Umbilical cord (tissue), 2 donors: ENCODE results near the gene SLC35G1. TPM values are rescaled to one million over a fixed set of nuclear protein-coding genes. Genes with fewer than 3 reads are reported as not detected.

ENCODE experiments used
- DNase-seq: peaks from one replicate; pipeline ENCODE4 v3.0.0-alpha.2; 2015; ENCODE audit warnings: low spot score
- total RNA-seq: library from RNA; depleted of rRNA; stranded (reverse); fragments of >200 nt; gene quantifications from one replicate; pipeline ENCODE4 v1.2.3, GENCODE V29; 2014; ENCODE audit warnings: low replicate concordance; ENCODE audit not compliant: insufficient read depth

SLC35G1 gene
- total RNA-seq, 1 donor from 2014 or later, result 4.3 TPM

DNA sequence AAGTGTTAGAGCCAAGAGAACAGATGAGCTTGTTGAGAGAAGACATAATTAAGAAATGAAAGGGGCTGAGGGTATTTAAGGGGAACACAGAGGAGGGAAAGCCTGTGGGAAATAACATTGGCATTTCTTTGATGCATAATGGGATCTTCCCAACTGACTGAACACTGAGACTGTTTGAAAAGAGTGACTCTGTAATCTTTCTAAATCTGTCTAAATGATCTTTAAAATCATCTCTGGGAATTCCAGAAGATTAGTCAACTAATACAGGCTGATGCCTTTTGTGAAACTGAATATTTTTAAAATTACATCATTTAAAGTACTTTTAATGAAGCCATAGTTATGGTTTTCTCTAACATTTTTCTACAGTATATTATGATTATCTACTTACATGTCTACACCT lies 17.4 kb upstream of the SLC35G1 start:
- DNase-seq, result no peak

DNA sequence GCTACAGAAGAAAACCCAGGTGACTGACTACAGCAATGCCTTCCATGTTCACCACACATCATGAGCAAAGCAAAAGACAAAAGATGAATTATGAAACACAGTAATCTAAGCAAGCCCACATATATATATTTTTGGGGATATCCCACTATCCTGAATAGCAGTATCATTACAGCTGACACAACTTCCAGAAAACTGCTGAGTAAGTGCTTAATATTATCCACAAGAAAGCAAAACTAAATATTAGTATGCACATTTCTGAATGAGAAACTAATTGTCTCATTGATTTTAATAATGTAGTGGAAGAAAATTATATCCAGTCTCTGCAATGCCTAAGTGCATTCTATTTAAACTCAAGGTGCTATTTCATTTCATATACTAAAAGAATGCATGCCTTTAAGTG lies 14.5 kb upstream of the SLC35G1 start:
- no peak for DNase-seq

DNA sequence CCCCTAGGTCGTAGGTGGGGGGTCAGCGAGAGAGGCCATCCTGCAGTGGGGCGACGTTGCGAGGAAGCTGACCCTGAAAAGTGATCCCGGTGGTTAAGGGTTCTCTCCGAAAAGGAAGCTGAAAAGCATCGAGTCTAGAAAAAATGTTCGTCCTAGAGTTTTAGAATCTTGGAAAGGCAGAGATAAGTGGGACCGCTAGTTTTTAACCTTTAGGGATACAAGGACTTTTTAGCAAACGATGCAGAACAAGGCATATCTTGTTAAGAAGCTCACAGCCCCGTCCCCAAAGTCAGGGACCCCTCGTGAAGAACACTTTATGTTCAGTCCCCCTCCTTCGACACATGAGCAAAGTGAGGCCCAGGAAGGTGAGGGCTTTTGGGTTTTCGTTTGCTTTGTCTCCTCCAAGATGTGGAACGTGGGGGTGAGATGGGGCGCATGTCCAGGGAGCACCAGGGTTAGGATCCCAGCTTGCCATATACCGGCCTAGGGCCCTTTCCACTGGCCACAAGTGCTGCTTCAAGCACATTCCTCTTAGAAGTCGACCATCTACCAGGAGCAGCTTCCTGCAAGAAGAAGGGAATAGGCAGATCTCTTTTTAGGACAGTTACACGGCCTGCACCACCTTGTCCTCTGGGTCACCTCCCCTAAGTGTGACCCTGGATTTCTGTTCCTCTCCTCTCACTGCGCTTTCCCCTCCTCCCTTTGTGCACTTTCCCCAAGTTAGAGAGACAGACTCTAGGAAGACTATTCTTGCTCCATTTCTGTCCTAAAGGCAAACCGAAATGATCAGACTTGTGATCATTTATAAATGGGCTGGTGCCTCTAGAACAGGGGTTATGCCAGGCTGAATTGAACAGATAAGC lies 969 bp downstream of the SLC35G1 start:
- no peak for DNase-seq

DNA sequence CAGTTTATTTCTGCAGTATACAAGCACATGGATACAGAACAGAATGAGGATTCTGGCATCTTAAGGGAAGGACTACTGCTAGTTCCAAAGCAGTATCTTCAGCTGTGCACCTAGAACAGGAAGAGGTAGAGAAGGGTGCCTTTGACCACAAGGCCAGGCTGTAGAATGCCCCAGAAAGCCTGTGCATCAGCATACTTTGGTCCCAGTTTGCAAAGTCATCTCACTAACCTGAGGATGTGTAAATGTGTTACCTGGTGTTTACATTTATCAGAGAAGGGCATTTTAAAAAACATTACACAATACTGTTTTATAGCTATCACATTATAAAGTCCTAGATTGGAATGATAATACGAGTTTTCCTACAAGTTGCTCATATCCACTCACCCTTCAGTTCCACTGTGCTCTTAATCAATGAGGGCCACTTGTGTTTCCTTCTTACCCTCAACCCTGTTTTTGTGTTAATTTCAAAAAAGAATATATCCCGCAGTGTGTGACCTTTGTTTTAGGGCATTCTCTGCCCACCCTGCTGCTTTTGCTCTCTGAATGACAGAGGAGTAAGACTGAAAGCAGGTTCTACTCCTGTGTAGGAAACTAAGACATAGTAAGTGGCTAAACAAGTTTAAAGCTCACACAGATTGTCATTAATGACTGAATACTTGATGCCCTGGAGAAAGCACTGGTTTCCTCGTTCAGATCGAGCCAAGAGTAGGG lies 3.4 kb downstream of the SLC35G1 start:
- DNase-seq, result no peak

DNA sequence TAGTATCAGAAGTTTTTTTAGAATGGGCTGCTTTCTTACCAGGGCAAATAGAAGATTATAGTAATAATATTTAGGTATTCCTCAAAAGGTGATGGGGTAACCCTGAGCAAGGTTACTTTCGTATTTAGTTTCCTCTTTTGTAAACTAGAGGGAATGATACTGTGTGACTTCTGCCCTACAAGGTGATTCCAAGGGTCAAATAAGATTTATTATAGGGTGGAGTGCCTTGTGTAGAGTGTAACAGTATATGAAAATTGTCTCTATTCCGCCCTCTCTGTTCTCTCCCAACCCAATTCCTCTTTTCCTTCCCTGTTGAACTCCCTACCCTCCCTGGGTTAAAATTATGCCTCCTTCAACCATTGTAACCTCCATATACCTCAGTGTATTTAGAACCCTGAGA lies 5.3 kb downstream of the SLC35G1 start:
- DNase-seq, result no peak

DNA sequence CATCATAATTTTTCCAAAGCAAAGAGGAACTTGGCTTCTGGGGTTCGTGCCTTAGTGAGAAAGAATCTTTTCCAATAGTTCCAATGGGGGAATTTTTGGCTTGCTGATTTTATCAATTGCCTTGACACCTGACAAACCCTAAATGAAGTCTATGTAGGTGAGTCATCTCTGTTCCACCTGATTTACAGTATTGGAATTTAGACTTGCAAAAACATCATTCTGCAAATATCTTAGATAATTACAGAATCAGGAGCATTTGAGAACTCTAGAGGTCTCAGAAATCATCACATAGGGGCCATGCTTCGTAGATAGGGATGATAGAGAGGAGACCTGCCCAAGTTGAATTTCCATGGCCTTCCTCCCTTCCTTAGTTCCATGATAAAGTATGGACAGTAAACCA lies 9.3 kb downstream of the SLC35G1 start:
- no peak for DNase-seq

DNA sequence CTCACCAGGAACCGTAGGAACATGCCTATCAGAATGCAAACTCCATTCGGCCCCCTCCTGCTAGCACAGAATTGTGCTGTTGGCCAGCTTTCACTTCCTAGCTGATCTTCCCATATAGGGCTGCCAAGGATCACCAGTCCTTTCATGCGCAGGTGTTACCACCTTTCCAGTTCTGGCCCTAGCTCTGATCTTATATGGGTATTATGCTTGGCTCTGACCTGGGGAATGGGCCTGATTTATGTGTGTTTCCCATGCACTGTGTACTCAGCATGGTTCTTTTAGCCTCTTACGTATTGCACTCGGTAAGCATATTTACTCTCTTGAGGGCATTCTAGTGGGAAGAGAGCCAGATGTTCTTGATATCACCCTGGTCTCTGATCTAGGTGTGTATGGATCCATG lies 11.1 kb downstream of the SLC35G1 start:
- no peak for DNase-seq

DNA sequence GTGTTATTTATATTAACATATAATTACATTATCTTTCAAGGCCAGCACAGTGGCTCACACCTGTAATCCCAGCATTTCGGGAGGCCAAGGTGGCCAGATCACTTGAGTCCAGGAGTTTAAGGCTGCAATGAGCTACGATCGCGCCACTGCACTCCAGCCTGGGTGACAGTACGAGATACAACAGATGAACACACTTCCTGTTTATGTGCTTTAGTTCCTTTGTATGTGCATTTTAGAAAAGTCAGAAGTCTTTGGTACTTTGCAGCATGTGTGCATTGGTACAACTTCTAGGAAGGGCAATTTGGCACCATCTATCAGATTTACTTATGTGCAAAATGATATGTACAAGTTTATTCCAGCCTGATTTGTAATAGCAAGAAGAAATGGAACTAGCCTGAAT lies 13.3 kb downstream of the SLC35G1 start:
- DNase-seq, result no peak

DNA sequence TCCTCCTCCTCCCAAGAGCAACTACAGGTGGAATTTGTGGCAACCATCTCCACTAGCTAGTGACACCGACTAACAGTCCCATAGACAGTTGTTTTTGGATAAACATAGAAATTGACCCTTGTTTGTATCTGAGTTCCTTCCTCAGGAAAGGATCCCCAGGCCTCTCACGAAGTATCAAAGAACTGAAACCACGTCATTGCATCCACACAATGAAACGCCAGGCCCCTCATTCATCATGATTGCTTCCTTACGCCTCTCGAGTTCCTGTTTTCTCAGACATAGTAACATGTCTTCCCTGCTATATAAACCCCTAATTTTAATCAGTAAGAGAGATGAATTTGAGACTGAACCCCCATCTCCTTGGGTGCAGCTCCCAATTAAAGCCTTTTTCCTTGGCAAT lies 18.1 kb downstream of the SLC35G1 start:
- DNase-seq, result no peak

DNA sequence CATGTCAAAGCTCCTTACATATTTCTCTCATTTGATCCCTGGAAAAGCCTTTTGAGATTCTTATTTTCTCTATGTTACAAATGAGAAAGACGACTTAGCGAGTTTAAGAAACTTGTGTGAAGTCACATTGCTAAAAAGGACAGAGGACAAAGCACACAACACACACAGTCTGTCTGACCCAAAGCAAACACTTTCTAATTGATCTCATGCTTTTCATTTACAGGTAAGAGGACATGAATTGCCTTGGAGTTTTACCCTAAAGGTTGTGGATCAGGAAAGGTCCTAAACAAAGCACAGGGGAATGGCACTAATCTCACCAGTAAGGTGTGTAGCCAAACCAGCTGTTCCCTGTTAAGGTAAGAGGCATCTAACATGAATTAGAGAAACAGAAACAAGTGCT lies 18.7 kb downstream of the SLC35G1 start:
- DNase-seq, result no peak

DNA sequence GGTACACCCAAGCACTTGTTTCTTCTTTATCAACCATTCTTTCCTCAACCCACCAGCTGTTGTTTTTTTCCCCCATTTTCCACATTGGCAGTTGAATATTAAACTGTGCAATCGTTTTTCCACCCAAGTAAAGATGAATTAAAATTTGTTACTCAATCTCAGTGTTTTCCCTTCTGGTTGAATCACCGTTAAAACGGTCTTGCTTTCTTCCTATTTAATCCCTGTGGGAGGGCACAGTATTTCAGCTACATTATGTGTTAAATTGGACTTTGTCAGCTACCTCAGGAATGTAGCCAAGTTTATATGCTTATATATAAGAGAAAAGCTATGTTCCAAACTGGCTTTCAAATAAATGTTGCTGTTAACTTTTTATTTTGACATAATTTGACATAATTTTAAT lies 19.9 kb downstream of the SLC35G1 start:
- DNase-seq, result no peak

DNA sequence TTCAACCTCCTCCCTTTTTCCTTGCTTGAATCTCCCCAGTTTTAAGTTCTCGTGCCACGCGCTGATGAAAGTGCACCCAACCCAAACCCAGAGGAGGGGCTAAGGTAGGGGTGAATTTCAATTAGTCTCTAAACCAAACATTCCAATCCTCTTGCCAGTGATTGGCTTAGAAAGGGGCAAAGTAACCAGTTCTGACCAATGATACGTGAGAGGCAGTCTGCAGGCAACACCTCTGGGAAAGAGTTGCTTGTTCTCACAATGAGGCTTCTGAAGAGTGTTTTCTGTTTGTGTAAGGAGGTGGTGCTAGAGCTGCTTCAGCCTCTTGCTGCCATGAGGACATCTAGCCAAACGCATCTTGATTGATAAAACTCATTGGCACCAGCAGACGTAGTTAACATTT lies 21.8 kb downstream of the SLC35G1 start:
- no peak for DNase-seq

DNA sequence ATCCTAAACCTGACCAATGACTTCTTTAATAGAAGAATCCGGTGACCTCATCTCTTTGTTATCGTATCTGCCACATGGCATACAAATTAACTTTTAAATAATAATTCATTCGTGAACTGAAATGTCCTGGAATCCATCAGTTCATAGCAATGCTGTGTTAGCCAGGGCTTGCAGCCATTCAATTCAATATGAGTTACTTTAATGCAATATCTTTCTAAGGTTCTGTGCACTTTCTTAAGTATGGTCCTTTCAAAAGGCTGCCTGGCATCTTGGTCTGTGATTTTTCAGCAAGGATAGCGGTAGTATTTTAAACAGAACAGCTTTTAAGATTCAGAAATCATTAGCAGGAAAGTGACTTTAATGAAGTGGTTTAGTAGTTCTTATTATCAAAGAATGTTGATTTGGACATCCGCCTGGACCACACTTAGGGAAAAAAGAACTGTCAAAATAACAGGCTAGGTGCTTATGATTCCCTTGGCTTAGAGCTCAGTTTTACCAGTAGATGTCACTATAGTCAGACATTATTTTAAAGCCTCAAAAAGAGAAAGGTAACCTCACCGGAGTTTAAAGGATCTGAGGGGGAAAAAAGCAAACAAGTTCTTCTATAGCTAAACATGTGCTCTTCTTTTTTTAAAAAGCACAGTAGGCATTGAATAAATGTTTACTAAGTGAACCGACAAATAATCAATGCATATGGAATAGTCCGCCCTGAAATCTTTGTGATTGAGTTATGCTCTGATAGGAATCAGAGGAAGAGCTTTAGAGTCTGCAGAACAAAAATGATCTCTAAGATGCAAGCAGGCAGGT lies 22.7 kb downstream of the SLC35G1 start:
- DNase-seq, result peak; percentile 57

DNA sequence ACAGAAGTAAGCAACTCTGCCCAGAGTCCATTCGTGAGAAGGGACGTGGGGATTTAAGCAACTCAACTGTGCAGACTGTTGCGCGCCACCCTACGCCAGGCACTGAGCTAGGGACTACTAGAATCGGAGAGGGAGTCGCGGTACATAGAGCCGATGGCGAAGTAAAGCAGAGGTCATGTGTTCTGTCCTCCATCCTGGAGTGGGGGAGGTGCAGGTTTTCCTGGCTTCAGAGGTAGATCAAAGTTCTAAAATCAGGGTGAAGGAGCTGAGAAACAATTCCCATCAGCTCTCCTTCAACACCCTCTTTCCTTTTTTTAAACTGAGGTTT lies 23.2 kb downstream of the SLC35G1 start:
- no peak for DNase-seq

DNA sequence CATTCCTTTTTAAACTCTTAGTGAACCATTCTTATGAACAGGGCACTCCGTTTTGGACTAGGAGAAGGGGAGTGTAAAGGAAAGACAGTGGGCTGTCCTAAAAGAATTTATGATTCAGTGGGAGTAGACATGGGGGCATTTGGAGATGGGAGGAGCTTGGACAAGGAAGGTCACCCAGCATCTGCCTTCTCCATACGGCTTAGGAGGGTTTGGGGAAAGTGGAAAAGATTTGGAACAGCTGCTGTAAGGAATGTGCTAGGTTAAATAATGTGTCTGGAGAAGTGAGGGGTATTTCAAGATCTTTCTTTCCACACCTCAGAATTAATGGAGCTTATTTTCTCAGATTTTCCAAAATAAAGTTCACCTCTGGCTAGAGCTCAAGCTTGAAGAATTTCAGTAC lies 24.0 kb downstream of the SLC35G1 start:
- DNase-seq, result peak; percentile 71

DNA sequence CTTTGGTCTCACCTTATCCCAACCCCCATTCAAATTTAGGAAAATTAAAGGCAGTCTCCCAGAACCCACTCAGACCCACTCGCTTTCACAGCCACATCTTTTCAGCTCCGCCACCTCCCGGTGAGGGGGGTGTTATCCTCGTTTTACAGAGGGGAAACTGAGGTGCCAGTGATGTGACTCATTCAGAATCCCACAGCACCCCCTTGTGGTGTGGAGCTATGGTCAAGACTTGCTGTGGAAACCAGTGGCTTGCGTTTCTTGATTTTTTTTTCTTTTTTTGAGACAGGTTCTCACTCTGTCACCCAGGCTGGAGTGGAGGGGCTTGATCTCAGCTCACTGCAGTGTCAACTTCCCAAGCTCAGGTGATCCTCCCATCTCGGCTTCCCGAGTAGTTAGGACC lies 27.6 kb downstream of the SLC35G1 start:
- no peak for DNase-seq

DNA sequence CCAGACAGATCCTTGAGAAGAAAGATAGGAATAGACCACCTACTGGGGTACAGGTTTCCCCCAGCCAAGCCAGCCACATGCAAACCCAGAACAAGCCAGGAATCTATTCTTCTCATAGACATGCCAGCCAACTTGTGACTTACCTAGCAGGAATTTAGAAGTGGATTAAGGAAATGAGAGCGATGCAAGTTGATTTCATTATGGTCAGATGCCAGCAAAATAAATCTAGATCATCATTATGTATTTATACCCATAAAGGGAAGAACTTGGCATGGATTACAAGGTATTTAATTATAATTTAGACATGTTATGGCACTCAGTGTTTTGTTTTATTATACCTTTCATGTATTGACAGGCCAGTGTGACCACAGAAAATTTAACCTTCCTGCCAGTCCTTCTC lies 32.8 kb downstream of the SLC35G1 start:
- no peak for DNase-seq

DNA sequence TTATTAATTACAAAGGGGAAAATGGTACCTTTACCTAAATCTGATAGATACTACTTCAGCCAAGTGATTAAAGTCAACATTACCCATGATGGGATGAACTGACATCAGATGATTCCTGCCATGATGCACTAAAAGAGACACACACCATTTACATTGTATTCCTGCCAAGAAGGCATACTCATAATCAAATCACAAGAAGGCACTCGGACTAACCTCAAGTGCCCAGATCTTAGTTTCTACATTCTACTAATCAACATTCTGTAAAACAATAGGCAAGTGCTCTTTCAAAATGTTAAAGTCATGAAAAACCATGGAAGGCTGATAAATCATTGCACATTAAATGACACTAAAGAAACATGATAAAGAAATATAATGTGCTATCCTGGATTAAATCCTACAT lies 44.4 kb downstream of the SLC35G1 start:
- no peak for DNase-seq

DNA sequence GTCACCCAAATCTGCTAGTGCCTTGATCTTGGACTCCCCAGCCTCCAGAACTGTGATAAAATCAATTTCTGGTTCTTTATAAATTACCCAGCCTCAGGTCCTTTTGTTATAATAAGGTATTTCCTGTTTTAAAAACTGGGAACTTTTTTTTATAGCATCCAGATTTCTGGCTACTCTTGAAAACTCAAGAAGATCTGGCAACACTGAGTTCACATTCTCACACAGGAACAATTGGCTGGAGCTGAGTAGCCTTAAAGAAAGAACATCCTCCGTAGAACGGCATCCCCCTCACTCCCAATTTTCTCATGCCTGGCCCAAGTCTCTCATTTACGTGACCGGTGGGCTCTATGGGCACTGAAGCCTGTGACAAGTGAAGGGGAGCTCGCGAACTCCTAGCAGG lies 47.1 kb downstream of the SLC35G1 start:
- no peak for DNase-seq

DNA sequence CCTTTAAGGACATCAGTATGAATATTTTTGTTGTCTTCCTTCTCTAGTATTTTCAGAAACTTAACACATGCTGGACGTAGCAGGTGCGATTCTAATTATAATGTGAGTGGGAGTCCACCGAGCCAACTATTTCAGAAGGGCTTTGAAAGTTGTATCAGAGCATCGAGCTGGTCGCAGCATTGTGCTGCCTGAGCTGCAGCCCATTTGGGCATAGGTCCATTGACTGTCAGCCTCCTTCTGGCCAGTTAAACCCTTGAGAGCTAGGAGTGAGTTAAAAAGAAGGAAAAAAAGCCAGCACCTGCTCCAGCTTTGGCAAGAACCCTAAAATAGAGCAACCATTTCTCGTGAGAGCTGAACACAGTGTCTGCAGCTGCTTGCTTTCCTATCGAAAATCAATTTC lies 47.8 kb downstream of the SLC35G1 start:
- DNase-seq, result no peak

DNA sequence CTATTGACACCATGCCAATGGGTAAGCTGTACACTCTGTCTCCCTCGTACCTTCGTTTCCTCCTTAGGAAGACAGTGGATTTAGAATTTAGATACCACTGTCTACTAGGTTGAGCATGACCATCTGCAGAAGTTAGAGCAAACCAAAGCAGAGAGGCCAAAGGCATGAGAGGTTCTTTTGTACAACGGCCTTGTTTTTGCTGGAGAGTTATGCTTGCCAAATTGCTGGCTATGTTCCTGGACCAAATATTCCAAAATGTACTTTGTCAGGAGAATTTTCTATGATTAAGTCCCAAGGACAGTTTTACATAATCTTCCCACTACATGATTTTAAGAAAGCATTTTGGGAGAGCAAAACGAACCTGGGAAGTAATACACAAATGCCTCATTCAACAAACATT lies 52.0 kb downstream of the SLC35G1 start:
- no peak for DNase-seq

DNA sequence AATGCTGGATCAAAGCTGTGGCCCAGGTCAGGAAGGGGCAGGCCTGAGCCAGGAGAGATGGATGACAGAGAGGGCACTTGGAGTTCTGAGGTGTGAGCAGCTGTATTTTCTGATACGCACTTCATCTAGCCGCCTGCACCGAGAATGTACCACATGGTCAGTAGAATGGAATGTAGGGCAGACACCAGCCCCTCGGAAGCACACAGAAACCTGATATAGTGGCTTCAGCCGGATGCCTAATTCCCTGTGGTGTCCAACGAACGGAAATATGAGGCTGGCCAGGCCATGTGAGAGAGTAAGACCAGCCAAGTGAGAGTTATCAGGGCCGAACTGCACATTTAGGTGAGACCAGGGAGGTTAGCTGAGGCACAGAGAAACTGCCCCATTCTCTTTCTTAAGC lies 53.3 kb downstream of the SLC35G1 start:
- DNase-seq, result peak; percentile 65

DNA sequence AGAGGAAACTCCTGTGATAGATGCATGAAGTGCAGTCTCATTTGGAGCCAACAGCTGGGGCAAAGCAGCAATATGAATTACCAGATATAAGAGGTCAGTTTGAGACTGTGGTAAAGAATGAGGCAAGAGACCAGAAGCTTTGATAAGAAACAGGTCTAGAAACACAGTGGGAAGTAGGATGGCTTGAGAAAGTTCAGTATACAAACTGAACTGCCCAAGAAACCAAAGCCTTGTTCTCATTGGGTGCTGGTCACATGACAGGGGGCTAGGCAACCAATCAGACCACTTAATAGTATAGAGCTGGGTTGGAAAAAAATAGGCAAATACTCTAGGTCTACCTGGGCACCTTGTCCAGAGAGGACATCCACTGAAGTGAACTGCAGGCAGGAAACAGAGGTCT lies 53.7 kb downstream of the SLC35G1 start:
- DNase-seq, result peak; percentile 5
